HEK293 (cell line): ENCODE results near the gene DHX32.

ENCODE experiments used
- CTCF ChIA-PET: fragments of 350-600 bp; formaldehyde crosslinking; extraction: SDS; loops from one replicate; lab custom pipeline; 2021; ENCODE audit warnings: antibody characterized with exemption; lab: Yijun Ruan, JAX
- POLR2A ChIA-PET: fragments of 300-600 bp; formaldehyde crosslinking; extraction: SDS; loops from one replicate; lab custom pipeline; 2020; ENCODE audit warnings: antibody characterized with exemption, inconsistent platforms; lab: Yijun Ruan, JAX
- H3K27ac ChIP-seq: fragments of 200-500 bp; sonication (Bioruptor generic); 2 replicates; pipeline ENCODE4 v1.5.1; 2014; ENCODE audit warnings: low read depth, low read length, control low read depth, inconsistent platforms; ENCODE audit errors: extremely low read depth
- H3K36me3 ChIP-seq, 2 experiments: fragments of 200-500 bp in 1 of 2; sonication (Bioruptor generic) in 1 of 2; 1 replicate in 1 of 2; 2 replicates in 1 of 2; pipeline ENCODE4 v1.5.1; 2014 to 2017; ENCODE audit warnings: inconsistent platforms in 2 of 2, low read length in 2 of 2; ENCODE audit not compliant: control insufficient read depth in 2 of 2, insufficient read depth in 1 of 2
- H3K4me1 ChIP-seq: fragments of 200-500 bp; sonication (Bioruptor generic); 2 replicates; pipeline ENCODE4 v1.5.1; 2014; ENCODE audit warnings: mild to moderate bottlenecking, low read length, inconsistent platforms; ENCODE audit not compliant: control insufficient read depth, insufficient read depth
- H3K4me3 ChIP-seq: 2 replicates; pipeline ENCODE4 v1.5.1; 2011; ENCODE audit warnings: low read depth, mild to moderate bottlenecking, control low read depth, low read length, moderate library complexity
- H3K9me3 ChIP-seq: fragments of 200-500 bp; sonication (Bioruptor generic); 2 replicates; pipeline ENCODE4 v1.5.1; 2014; ENCODE audit warnings: low read depth, low read length, inconsistent platforms; ENCODE audit not compliant: control insufficient read depth, insufficient read depth
- BCL11B ChIP-seq: fragments of 450-650 bp; formaldehyde crosslinking; IDR thresholded peaks from 2 replicates; pipeline ENCODE4 v1.5.1; 2016; ENCODE audit warnings: low read depth, missing biosample characterization, missing genetic modification characterization
- PRDM4 ChIP-seq: fragments of 450-650 bp; formaldehyde crosslinking; IDR thresholded peaks from 2 replicates; pipeline ENCODE4 v1.5.1; 2017; ENCODE audit warnings: missing biosample characterization, missing genetic modification characterization
- TRIM28 ChIP-seq: IDR thresholded peaks from 2 replicates; pipeline ENCODE4 v1.6.1; 2011; ENCODE audit warnings: low read length, control low read depth, borderline replicate concordance
- ZBTB10 ChIP-seq: fragments of 450-650 bp; formaldehyde crosslinking; IDR thresholded peaks from 2 replicates; pipeline ENCODE4 v1.5.1; 2016; ENCODE audit warnings: missing biosample characterization, missing genetic modification characterization
- ZNF132 ChIP-seq: fragments of 450-650 bp; formaldehyde crosslinking; IDR thresholded peaks from 2 replicates; pipeline ENCODE4 v1.5.1; 2017; ENCODE audit warnings: missing biosample characterization, missing genetic modification characterization, borderline replicate concordance
- ZNF324 ChIP-seq: fragments of 450-650 bp; formaldehyde crosslinking; IDR thresholded peaks from 2 replicates; pipeline ENCODE4 v1.5.1; 2016; ENCODE audit warnings: missing biosample characterization, missing genetic modification characterization
- ZNF555 ChIP-seq: fragments of 450-650 bp; formaldehyde crosslinking; conservative IDR thresholded peaks from 2 replicates; pipeline ENCODE4 v1.5.1; 2017; ENCODE audit warnings: missing biosample characterization, mild to moderate bottlenecking, missing genetic modification characterization, inconsistent platforms
- ZNF561 ChIP-seq: fragments of 450-650 bp; IDR thresholded peaks from 2 replicates; pipeline ENCODE4 v1.5.1; 2018; ENCODE audit warnings: missing biosample characterization, missing genetic modification characterization, borderline replicate concordance
- ZNF621 ChIP-seq: fragments of 450-650 bp; formaldehyde crosslinking; IDR thresholded peaks from 2 replicates; pipeline ENCODE4 v1.5.1; 2017; ENCODE audit warnings: missing biosample characterization, missing genetic modification characterization
- ZNF704 ChIP-seq: fragments of 450-650 bp; formaldehyde crosslinking; IDR thresholded peaks from 2 replicates; pipeline ENCODE4 v1.5.1; 2016; ENCODE audit warnings: missing biosample characterization, missing genetic modification characterization
- ZNF707 ChIP-seq: fragments of 450-650 bp; formaldehyde crosslinking; IDR thresholded peaks from 2 replicates; pipeline ENCODE4 v1.5.1; 2016; ENCODE audit warnings: missing biosample characterization, missing genetic modification characterization
- ZNF791 ChIP-seq: fragments of 450-650 bp; formaldehyde crosslinking; IDR thresholded peaks from 2 replicates; pipeline ENCODE4 v1.5.1; 2016; ENCODE audit warnings: missing biosample characterization, missing genetic modification characterization
- TF ChIP-seq, protein P1 (sequence below): fragments of 450-650 bp; formaldehyde crosslinking; IDR thresholded peaks from 2 replicates; pipeline ENCODE4 v1.5.1; 2017; ENCODE audit warnings: missing biosample characterization, missing genetic modification characterization
- TF ChIP-seq, protein P2 (sequence below): fragments of 450-650 bp; IDR thresholded peaks from 2 replicates; pipeline ENCODE4 v1.5.1; 2018; ENCODE audit warnings: missing biosample characterization, missing genetic modification characterization

DHX32 gene

DNA sequence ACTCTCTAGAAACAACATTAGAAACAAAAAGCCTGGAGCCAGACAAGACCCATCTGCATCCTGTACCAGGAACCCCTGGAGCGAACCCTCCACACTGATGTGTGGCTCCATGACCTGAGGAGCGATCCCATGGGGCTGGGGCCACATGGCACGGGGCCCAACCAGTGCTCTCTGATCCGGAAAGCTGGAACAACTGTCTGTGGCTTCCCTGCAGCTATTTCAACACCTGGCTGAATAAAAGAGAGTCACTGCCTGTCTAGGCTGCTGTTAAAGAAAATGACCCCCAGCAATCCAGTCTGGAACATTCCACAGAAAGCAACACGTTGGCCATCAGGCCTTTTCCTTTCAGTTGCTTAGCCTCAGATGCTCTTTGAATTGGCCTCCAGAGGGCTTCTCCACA is 79.0 kb downstream of the DHX32 start:
- CTCF ChIA-PET: no interaction called here
- Histone ChIP-seq H3K4me1 (no peaks in the 10 kb centered on the region), H3K9me3 (no peaks in the 10 kb centered on the region), H3K36me3 (peaks cover 4 to 84% of the 10 kb centered on the region in 2 experiments; a peak in 1 of 3 replicates), H3K4me3 (no peak overlapping the region), H3K27ac (no peak overlapping the region)
- POLR2A ChIA-PET: no interaction called here
- TF ChIP-seq PRDM4 (tag by site-specific recombination): no peak

DNA sequence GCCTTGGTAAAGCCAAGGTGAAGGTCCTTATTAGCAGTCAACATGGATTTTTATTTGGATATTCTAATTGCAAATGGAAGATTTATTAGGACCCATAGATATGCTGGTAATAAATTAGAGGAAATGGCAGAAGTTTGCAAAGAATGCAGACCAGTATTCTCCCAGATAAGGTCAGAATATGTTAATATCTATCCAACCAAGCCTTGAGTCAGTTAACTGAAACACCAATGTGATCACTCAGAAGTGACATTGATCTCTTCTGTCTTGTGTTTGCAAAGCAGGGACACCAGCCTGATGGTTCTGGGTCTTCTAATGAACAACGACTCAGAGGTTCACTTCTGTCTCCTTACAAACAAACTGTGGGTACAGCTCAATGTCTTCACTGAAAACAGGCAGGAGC is 79.5 kb downstream of the DHX32 start:
- Histone ChIP-seq H3K36me3 (peaks cover 4 to 84% of the 10 kb centered on the region in 2 experiments; a peak in 2 of 3 replicates), H3K9me3 (no peaks in the 10 kb centered on the region), H3K27ac (no peak overlapping the region), H3K4me1 (no peaks in the 10 kb centered on the region), H3K4me3 (no peak overlapping the region)
- TF ChIP-seq ZNF132 (tag by site-specific recombination): no peak
- no peak for TF ChIP-seq ZNF561 (tag by site-specific recombination)
- TF ChIP-seq ZNF324 (tag by site-specific recombination): no peak
- TF ChIP-seq ZNF791 (tag by site-specific recombination): no peak
- TF ChIP-seq ZNF621 (tag by site-specific recombination): no peak
- TF ChIP-seq TRIM28: no peak
- CTCF ChIA-PET: no interaction called here
- POLR2A ChIA-PET: interaction anchor here (0.9 kb wide), 1 partner anchor 22 kb away, joined by 3 read pairs; the partner anchor contains the start of genes BCCIP and UROS

GRCh38 chr10:125799451-125800182 is 81.5 kb downstream of the DHX32 start:
- POLR2A ChIA-PET: no interaction called here
- no peaks in the 10 kb centered on the region for H3K9me3 ChIP-seq
- TF ChIP-seq ZNF707 (tag by site-specific recombination): no peak
- no peak for TF ChIP-seq ZBTB10 (tag by site-specific recombination)
- TF ChIP-seq, protein P1, sequence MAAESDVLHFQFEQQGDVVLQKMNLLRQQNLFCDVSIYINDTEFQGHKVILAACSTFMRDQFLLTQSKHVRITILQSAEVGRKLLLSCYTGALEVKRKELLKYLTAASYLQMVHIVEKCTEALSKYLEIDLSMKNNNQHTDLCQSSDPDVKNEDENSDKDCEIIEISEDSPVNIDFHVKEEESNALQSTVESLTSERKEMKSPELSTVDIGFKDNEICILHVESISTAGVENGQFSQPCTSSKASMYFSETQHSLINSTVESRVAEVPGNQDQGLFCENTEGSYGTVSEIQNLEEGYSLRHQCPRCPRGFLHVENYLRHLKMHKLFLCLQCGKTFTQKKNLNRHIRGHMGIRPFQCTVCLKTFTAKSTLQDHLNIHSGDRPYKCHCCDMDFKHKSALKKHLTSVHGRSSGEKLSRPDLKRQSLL (tag by site-specific recombination): no peak
- TF ChIP-seq, protein P2, sequence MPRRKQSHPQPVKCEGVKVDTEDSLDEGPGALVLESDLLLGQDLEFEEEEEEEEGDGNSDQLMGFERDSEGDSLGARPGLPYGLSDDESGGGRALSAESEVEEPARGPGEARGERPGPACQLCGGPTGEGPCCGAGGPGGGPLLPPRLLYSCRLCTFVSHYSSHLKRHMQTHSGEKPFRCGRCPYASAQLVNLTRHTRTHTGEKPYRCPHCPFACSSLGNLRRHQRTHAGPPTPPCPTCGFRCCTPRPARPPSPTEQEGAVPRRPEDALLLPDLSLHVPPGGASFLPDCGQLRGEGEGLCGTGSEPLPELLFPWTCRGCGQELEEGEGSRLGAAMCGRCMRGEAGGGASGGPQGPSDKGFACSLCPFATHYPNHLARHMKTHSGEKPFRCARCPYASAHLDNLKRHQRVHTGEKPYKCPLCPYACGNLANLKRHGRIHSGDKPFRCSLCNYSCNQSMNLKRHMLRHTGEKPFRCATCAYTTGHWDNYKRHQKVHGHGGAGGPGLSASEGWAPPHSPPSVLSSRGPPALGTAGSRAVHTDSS (tag by site-specific recombination): no peak
- no peak for TF ChIP-seq BCL11B (tag by site-specific recombination)
- no peak for TF ChIP-seq ZNF704 (tag by site-specific recombination)
- no peak for TF ChIP-seq ZNF555
- no peak overlapping the region for H3K27ac ChIP-seq
- H3K4me3 ChIP-seq: no peak overlapping the region
- no peaks in the 10 kb centered on the region for H3K4me1 ChIP-seq
- CTCF ChIA-PET: interaction anchor here (0.9 kb wide), 1 partner anchor 17 kb away, joined by 3 read pairs; no protein-coding TSS in a partner anchor
- peaks cover 0 to 84% of the 10 kb centered on the region in 2 experiments; a peak in 2 of 3 replicates for H3K36me3 ChIP-seq
